DMS 273 (cell line): ENCODE data around the gene REEP2.
"Not testable (repeated sequence)": the region's sequence is repeated elsewhere in the genome, so short reads cannot be mapped to it uniquely, and the experiment has no call there.

Experiments
- DNase-seq: peaks from one replicate; lab custom pipeline; 2025; ENCODE audit not compliant: unreplicated experiment; lab: John Stamatoyannopoulos, UW

The REEP2 gene, protein sequence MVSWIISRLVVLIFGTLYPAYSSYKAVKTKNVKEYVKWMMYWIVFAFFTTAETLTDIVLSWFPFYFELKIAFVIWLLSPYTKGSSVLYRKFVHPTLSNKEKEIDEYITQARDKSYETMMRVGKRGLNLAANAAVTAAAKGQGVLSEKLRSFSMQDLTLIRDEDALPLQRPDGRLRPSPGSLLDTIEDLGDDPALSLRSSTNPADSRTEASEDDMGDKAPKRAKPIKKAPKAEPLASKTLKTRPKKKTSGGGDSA

DNA sequence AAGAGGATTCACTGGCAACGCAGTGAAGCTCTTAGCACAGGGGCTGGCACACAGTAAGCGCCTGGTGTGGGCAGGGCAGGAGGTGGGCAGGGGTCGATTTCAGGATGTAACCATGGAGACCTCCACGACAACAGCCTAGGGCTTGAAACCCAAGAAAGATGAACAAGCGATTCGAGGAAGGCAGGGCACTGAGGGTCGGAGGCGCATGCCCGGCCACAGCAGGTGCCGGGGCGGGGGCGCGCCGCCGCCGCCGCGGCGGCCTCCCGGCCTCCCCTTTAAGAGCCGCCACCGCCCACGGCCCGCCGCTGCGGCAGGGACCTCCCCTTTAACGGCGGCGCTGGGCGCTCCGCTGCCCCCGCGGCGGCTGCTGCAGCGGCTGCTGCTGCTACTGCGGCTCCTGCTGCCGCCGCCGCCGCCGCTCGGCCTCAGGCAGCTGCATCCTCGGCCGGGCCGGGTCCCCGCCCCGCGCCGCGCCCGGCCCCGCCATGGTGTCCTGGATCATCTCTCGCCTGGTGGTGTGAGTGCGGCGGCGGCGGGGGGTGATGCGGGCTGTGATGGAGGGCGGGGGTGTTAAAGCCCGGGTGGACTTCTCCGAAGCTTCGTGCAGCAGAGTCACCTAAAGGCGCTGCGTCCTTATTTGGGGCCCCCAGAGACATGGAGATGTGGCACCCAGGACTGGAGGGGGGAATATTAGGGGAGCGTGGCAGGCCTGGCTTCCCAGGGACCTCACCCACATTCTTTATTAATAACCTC is at the start of gene REEP2:
REEP2 (plus strand) TSS at position 334 of the 753 bp plus-strand sequence; CDS start at position 486, 152 bp downstream.
- DNase-seq, result peak; percentile 93

DNA sequence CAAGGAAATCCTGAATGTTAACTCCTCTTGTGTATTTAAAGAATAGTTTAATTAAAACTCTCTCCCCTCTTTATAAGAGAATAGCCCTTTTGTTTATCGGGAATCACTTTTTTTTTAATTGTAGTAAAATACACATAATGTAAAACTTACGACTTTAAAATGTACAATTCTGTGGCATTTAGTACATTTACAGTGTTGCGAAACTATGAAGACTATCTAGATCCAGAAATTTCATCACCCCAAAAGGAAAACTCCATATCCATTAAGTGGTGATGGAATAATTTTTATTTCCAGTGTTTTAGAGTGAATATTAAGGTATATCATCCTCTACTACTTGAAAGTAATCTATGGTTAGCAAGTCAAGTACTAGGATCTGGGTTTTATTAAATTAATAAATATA is 49.5 kb upstream of the REEP2 start:
- no peak for DNase-seq

DNA sequence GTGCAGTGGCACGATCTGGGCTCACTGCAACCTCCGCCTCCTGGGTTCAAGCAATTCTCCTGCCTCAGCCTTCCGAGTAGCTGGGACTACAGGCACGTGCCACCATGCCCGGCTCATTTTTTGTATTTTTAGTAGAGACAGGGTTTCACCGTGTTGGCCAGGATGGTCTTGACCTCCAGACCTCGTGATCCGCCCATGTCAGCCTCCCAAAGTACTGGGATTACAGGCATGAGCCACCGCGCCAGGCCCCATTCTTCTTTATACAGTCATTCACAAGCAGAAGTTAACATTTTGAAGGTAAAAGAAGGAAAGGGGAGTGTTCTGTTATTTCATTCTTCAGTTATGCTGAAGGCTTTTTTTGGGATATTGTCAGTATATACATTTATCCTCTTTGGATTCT is 48.9 kb upstream of the REEP2 start:
- not testable (repeated sequence) for DNase-seq

DNA sequence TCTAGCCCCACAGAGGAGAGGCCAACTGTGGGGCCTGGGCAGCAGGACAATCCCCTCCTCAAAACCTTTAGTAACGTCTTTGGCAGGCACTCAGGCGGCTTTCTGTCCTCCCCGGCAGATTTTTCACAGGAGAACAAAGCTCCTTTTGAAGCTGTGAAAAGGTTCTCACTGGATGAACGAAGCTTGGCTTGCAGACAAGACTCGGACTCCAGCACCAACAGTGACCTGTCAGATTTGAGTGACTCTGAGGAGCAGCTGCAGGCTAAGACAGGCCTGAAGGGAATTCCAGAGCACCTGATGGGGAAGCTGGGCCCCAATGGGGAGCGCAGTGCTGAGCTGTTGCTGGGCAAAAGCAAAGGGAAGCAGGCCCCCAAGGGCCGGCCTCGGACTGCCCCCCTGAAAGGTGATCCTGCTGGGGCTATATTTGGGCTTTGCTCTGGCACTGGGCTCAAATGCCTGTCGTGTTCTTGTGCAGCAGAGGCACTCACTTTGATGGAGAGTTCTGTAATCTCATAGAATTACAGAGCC is 46.9 kb upstream of the REEP2 start:
- DNase-seq, result no peak

DNA sequence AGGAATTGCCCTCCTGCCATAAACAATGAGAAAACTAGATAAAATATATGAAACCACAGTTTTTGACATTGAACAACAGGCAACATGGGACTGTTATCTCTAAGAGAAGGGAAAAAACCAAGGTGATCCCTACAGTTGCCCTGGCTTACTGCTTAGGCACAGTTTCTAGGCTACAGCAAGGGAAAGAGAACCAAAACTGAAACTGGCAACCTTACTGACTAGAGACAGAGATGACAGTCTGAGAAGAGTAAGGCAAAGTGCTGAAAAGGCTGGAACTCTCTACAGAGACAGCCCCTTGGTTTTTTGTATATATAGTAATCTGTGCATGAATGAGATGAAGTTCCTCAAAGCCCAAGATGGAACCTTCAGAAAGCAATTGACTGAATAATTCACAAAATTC is 36.2 kb upstream of the REEP2 start:
- DNase-seq, result no peak

DNA sequence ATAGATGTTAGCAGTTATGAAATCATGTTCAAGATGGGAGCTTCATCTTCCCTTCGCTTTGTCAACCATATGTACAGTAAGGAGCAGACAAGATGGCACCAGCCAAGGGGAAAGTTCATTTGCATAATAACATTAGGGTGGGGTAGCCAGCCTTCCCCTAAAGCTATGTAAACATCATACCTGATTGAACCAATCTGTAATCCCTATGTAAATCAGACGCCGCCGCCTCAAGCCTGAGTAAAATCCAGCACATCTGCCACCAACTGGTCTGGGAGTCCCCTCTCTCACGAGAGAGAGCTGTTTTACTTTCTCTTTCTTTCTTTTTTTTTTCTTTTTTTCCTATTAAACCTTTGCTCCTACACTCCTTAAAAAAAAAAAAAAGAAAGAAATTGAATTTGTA is 30.8 kb upstream of the REEP2 start:
- peak; percentile 96 for DNase-seq

DNA sequence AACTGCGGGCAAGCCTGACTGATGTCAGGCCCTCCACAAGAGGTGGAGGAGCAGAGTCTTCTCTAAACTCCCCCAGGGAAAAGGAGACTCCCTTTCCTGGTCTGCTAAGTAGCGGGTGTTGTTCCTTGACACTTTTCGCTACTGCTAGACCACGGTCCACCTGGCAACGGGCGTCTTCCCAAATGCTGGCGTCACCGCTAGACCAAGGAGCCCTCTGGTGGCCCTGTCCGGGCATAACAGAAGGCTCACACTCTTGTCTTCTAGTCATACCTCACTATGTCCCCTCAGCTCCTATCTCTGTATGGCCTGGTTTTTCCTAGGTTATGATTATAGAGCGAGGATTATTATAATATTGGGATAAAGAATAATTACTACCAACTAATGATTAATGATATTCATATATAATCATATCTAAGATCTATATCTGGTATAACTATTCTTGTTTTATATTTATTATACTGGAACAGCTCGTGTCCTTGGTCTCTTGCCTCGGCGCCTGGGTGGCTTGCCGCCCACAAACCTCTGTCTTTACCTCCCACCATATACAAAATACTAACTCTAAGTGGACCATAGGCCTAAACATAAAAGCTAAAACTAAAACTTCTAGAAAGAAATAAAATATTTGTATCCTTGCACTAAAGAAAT is 27.7 kb upstream of the REEP2 start:
- DNase-seq, result peak; percentile 82

DNA sequence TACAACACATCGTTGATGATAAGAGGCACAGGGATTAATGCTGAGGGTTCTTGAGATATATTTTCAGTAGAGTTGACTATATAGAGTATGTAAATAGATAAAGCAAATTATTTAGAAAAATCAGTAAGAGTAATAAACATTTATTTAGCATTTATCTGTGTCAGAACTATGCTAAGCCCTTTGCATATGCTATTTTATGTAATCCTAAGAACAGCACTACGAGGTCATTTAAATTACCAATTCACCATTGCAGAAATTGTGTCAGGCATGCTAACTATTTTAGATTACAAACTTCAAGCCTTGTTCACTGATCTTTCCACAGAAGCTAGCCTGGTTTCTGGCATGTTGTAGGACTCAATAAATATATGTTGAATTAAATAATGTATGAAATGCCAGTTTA is 20.4 kb upstream of the REEP2 start:
- DNase-seq, result no peak

DNA sequence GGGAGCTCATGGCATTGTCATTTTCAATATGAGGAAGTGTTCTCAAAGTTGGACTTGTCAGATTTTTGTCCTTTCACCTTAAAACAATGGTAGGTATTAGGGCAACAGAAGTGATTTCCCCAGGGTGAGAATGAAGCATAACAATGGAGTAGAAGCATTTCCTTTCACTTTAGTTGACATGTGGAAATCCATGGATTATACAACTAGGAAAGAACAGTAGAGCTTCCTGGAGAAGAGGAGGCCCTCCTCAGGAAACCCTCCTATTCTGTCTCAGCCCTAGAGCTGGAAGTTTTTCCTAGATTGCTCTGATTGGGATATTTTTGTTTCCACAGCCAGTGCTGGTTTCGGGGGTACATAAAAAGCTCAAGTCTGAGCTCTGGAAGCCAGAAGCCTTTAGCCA is 13.8 kb upstream of the REEP2 start:
- no peak for DNase-seq

DNA sequence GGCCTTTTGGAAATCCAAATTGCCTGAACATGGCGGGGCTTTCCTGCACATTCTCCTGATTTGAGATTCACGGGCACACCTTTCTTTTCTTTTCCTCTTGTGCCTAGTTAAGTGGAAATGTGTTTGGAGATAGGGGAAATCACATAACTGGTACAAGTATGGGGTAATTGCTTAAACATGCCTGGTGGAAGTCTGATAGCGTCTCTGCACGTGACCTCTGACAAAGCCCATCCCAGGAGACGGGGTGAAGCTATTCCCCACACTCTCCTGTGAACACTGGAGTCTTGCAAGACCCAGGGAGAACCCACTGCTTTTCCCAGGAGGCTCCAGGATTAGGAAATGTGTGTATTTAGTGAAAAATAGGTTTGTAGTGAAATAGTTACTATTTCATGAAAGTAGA is 2.9 kb upstream of the REEP2 start:
- DNase-seq, result no peak

DNA sequence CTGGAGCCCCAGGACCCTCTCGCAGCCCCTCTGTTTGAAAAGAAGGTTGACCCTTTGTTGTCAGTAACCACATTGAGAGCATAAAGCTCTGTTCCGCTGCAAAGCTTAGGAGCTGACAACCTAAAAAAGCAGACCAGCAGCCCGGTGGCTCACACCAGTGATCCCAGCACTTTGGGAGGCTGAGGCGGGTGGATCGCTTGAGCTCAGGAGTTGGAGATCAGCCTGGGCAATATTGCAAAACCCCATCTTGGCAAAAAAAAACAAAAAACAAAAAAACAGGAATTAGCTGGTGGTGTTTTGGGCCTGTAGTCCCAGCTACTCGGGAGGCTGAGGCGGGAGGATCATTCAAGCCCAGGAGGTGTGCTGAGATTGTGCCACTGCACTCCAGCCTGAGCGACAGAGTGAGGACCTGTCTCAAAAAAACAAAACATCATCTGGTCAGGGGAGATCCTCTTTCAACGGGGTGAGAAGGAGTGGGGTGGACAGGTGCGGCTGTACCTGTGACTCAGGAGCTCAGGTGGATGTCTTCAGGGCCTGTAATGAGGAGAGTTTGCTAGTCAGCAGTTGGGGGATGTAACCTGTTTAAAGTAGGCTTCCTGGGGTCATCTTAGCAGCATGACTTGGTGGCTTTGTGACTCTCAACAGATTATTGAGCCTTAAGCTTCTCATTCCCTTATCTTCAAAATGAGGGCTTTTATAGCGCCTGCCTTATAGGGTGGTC is 694 bp upstream of the REEP2 start:
- no peak for DNase-seq

DNA sequence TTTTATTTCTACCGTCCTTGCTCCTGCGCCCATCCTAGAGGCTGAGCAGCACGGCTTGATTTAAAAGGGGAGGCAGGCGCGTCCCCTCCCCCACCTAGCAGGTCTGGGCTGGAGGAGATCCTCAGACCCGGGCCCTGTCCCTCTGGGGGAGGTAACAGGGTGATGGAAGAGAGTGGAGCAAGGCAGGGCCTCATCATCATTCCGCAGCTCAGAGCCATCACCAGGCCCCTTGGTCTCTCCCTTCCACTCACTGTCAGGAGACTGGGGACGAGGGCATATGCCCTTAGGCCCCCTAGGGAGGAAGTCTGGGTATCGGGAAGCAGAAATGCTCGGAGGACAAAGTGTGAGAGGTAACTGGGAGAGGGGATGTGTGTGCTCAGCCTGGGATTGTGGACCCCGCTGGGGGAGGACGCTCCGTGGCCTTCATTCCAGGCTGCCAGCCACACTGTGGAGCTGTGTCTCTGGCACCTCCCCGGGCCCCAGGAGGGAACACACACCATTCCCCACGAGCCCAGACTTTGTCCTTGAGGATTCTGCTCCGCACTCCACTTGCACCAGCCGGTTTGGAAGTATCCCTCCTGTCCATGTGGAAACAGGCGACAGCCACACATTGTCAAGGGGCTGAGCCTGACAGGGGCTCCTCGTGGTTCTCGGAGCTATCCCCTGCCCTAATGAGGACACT is 761 bp downstream of the REEP2 start:
- DNase-seq, result peak; percentile 49

DNA sequence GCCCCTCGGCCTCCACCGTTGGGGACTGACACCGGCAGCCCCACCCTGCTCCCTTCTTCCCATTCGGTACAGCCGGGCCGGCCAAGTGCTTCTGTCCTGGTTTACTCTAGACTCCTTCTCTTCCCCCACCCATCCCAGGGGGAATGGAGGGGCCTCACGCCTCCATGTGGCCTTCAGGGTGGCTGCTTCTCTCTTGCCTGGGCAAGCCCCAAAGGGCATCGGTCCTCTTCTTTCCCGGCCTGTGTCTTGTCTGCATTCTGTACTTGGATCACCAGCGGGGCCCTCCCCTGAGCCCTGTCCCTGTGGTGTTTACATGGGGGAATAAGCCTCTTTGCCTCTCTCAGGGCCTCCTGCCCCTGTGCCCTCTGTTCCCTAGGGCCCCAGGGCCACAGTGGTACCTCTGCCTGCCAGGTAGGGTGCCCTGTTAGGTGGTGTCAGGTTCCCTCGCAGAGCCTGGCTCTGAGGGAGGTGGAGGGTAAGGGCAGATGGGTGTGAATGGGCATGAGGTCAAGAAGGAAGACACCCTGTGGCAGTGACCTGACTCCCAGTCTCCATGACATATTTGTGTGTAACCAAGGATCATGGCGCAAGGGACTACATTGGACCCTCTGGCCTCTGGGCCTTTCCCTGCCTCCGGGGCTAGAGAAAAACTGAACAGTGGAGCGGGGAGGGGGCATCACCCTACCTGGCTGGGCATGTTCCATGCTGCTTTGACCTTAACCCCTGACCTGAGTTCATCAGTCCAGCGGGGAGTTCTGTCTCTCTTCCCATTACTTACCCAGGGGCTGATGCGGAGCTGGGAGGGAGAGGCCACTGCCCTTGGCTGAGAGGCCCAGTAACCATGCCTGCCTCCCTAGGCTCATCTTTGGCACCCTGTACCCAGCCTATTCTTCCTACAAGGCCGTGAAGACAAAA is 1.6 kb downstream of the REEP2 start:
- no peak for DNase-seq

DNA sequence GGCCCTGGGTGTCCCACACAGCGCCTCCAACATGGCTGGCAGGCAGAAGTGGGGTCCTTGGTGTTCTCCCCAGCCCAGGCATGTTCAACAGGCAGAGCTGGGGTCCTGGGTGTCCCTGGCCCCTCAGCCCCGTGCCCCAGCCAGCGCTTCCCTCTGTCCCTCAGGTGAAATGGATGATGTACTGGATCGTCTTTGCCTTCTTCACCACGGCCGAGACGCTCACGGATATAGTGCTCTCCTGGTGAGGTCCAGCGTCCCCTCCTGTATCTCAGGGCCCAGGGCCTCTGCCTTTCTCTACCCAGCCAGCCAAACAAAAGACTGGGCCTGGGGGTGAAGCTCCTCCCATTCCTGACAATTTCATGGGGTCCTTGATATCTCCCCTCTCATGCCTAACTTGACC is 2.4 kb downstream of the REEP2 start:
- no peak for DNase-seq

DNA sequence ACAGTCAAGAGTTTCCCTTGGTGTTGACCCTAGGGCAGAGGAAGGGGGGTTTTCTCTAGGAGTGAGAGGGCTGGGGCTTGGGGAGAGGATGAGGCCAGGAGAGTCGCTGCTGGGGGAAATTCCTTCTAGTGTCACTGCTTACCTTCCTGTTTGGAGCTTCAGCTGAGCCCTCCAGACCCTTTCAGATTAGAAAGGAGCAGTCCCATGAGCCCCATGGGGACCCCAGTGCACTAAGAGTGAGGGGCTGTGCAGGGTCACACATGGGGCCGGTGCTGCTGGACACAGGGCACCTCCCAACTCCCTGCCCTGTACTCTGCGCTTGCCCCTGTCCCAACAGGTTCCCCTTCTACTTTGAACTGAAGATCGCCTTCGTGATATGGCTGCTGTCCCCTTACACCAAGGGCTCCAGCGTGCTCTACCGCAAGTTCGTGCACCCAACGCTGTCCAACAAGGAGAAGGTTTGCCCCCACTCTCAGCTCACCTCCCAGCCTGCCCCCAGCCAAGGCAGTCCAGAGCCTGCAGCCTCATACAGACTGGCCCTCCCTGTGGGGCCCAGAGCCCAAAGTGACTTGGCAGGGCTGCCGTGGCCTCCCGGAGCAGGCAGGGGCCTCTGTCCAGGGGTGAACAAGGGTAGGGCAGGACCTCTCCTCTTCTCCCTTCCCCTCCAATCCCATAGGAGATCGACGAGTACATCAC is 5.4 kb downstream of the REEP2 start:
- DNase-seq, result no peak

DNA sequence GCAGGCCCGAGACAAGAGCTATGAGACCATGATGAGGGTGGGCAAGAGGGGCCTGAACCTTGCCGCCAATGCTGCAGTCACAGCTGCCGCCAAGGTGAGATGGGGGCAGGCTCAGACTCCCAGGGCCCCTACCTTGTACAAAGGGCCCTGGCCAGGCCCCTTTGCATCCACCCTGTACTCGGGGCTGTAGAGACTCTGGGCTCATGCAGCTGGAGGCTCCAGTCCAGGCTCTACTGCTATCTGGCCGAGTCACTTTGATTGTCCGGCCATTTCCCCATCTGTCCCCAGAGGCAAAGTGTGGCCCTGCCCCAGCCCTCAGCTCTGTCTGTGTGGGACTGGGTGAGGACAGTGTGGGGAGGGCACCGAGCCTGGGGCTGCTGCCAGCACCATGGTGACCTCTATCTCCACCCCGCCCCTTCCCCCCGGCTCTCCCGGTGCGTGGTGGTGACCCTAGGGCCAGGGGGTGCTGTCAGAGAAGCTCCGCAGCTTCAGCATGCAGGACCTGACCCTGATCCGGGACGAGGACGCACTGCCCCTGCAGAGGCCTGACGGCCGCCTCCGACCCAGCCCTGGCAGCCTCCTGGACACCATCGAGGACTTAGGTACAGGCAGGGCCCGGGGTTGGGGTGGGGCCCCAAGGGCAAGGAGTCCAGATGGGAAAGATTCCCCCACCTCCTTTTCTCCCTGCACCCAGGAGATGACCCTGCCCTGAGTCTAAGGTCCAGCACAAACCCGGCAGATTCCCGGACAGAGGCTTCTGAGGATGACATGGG is 6.1 kb downstream of the REEP2 start:
- DNase-seq, result no peak

DNA sequence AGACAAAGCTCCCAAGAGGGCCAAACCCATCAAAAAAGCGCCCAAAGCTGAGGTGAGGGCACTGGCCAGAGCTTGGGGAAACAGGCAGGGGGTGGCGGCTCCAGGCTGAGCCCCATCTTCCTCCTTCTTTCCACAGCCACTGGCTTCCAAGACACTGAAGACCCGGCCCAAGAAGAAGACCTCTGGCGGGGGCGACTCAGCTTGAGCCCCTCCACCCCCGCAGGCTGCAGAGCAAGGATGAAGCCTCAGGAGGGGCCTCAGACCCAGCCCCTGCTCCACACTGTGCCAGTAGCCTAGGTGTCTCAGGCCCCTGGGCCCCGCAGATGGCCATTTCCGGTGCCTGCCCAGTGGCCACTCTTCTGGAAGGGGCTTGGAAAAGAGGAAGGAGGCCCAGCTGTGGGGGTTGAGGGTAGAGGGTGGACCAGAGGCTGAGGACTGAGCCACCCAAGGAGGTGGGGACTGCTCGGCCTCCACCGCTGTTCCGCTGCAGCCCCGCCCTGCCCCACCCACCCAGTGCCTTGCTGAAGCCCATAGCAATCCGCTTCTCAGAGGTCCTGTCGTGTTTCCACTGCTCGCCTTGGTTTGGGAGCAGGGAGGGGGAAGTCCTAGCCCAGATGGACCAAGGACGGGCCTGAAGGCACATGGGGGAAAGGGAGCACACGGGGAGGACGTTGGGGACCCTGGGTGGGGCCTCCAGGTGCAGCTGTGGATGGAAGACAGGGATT is 6.9 kb downstream of the REEP2 start:
- DNase-seq, result no peak

DNA sequence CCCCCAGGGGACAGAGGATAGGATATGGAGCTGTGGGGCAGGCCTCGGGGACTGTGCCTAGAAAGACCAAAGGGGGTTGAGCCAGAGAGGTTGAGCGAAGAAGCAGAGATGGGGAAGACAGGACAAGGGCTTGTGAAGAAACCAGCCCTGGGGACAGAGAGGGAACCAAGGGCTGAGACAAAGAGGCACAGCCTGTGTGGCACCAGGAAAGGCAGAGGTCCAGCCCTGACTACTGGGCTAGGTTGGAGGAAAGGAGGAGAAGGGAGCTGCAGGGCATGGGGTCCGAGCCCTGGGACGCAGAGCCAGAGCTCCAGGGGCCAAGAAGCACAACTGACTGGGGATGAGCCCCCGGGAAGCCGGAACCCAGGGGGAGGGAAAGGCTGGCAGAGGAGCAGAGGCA is 9.2 kb downstream of the REEP2 start:
- DNase-seq, result no peak
